Hematopoietic multipotent progenitor cell treated with erythropoietin and hydrocortisone succinate and interleukin-3 and kit ligand, for 15 days (in vitro differentiated cells): Measurements from ENCODE around the gene GFPT2.

Experiments
- DNase-seq: peaks from one replicate; pipeline ENCODE4 v3.0.0-alpha.2; 2015; ENCODE audit warnings: low spot score

GFPT2 gene

GRCh38 chr5:180350711-180351465, 2.2 kb downstream of the GFPT2 start:
- no peak for DNase-seq

DNA sequence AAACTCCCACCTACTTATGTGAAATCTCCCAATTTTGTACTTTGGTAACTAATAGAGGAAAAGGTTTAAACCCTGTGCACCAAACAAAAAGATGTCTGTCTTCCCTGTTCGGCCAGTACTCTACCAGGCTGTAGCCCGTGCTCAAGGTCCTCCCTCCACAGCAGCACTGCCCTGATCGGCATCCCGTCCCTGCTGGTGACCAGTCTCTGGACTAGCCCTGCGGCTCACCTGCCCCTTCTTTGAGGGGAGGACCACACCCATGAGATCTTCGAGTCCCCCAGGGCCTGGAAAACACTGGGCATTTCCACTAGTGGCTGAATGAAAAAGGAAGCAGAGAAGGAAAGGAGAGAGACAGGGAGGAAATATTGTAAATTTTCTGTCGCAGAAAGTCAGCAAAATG, 2.8 kb downstream of the GFPT2 start:
- no peak for DNase-seq

- DNase-seq, result no peak
These were observed 3.7 kb downstream of the GFPT2 start for GRCh38 chr5:180349391-180349790.

- DNase-seq, result no peak
These were observed 4.8 kb downstream of the GFPT2 start for GRCh38 chr5:180348336-180348735.

GRCh38 chr5:180347702-180348101, 5.4 kb downstream of the GFPT2 start:
- DNase-seq, result no peak

DNA sequence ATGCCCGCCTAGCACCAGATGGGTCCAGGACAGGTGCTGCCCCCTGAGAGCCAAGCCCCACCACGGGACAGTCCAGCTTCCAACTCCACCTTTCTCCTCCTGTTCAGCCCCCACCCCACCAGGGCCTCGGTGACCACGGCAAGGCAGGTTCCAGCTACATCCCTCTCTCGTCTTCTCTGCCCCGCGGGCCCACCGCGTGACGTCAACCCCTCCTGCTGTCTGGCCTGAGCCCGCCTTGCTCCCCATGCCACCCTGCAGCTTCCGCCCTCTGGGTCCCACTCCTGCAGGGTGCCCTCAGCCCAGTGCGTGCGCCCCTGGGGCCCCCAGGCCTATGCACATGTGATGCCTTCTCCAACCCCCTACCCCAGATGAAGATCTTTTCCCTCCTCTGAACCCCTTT, 6.8 kb downstream of the GFPT2 start:
- DNase-seq, result no peak

DNA sequence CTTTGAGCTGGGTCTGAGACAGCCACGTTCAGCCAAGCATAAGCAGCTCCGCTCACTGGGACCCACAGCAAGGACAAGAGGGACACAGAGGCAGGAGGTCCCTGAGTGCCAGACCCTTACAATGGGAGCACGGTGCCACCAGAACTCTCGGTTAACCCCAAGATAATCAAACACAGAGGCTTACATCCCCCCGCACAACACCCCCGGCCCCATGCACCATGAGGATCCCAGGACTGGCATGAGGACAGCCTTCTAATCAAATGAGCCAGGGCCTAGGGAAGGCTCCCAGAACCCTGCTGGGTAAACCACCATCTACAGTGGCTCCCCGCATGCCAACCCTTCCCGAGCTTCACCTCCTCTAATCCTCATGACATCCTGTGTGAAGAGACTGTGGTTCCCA, 7.4 kb downstream of the GFPT2 start:
- DNase-seq, result no peak

DNA sequence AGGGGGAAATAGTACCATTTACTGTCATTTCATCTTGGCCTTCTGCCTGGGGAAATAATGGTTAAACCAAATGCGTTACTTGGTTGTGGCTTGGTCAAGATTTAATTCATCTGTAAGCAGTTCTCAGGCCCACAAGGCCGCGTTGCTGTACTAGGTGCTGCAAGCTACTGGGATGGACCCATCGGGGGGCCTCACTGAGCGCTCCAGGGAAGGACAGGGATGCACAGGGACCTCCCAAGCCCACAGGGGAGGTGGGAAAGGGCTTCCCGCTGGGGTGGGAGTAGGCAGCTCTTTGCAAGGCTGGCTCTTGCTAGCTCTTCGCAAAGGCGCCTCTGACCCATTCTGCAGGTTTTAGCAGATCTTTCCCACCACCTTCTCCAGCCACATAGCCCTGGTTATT, 8.0 kb downstream of the GFPT2 start:
- no peak for DNase-seq

DNA sequence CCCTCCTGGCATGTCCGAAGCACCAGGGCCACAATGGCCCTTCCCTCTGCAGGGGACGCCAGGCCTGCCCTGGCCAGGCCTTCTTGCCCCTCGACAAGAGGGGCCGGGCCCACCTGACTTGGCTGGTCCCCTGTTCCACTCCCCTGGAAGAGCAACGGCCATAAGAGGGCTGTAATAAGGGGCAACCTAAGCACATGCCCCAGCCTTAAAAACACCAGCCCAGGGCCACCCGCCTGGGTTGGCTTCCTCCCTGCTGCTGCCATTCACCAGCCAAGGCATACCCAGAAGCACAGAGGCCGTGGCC, 8.5 kb downstream of the GFPT2 start:
- DNase-seq, result no peak

DNA sequence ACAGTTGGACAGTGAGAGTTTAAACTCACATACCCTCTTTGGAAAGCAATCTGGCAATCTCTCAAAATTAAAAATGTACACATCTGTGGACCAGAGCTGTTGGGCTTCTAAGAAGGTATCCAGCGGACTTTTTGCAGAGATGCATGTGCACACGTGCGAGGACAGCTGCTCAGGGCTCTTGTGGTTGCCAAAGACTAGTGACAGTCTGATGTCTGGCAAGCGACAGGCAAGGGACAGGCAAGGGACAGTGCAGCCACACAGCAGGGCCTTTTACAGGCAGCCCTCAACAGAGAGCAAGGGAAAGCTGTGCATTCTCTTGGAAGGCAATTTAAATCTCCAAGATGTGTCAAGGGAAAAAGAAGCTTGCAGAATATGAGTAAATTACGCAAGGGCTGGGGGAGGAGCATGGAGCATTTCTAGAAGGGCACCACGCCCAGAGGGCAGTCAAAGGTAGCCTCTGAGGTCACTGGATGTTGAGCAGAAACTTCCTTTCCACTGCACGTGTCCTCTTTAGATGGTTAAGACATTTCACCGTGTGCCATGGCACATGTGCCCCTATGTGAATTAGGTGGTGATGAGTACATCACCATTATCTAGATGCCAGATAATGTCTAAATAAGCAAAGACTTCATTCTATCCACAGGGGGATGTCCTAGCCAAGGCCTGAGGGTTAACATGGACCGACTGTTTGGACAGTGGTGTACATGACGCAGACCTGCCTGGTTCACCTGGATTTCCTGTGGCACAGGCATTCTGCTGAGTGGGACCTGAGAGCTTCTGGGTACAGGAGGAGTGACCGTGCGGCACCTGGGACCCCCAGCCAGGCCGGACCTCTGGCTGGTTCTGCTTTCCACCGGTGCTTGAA, 9.1 kb downstream of the GFPT2 start:
- no peak for DNase-seq

GRCh38 chr5:180343110-180343830, 9.9 kb downstream of the GFPT2 start:
- no peak for DNase-seq

- no peak for DNase-seq
These were observed 11.5 kb downstream of the GFPT2 start for GRCh38 chr5:180341595-180341994.

DNA sequence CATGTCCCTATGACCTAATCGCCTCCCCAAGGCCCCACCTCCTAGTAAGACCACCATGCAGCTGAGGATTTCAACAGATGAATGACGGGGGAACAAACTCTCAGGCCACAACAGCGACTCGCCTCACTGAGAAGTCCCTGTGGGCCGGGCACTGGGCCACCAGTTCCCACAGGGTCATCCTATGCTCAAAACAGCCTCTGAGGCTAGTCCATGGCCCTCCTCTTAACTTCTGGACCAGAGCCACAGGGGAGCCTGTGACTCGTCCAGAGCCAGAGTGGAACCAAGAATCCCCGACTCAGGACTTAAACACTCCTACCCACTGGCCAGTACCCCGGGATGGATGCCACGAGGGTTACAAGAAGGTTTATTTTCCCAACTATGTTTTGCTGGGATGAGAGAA, 12.3 kb downstream of the GFPT2 start:
- no peak for DNase-seq

DNA sequence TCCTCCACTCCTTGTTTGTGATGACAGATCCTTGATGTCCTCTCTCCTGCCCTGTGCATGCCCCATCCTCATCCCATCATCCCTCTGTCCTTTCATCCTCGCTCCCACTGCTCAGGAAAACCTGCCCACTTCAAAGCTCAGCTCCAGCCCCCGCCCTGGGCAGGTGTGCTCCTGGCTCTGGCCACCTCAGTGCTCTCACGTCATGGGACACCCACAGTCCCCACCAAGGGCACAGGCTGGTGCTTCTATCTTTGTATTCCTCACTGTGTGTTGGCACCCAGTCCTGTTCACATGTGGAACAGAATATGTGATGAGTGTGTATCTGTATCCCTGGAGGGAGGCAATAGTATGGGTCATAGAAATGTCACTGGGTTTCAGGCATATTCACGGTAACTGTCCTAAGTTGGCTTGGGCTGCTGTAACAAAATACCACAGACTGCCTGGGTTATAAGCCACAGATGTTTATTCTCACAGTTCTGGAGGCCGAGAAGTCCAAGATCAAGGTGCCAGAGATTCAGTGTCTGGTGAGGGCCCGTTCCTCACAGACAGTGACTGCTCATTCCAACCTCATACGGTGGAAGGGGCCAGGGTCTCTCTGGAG, 13.5 kb downstream of the GFPT2 start:
- DNase-seq, result no peak

GRCh38 chr5:180338001-180338707, 15.0 kb downstream of the GFPT2 start:
- no peak for DNase-seq

DNA sequence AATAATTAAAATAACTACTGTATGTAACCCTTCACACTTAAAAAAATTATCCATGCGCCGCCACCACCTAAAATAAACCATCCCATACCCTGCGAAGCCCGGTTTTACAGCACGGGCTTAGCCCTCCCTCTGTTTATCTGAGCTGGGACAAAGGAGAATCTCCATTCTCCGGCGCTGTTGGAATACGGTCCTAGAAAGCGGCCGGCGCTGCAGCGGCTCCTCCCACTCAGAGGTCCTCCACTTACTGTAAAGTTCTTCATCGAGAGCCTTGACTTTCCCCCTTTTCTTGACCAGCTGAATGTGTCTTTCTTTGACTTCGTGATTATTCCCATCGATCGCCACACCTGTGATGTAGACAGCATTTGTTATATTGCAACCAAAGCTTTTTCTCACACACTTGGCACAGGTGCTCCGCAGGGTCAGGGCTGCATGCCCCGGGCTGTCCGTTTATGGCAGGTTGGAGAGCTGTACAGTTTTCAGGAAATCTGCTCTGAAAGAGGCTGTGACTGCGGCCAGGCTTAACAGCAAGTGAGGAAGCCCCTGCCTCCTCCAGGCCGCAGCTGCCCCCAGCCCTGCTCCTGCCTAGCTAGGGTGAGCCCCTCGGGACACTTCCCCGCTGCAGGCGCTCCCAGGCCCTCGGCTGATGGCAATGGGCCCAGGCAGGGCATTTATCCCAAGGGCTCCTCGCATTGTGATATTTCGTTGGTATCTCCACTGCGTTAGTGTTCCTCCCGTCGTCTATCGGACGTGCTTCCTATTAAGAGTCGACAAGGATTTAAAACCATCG, 16.7 kb downstream of the GFPT2 start:
- DNase-seq, result no peak

DNA sequence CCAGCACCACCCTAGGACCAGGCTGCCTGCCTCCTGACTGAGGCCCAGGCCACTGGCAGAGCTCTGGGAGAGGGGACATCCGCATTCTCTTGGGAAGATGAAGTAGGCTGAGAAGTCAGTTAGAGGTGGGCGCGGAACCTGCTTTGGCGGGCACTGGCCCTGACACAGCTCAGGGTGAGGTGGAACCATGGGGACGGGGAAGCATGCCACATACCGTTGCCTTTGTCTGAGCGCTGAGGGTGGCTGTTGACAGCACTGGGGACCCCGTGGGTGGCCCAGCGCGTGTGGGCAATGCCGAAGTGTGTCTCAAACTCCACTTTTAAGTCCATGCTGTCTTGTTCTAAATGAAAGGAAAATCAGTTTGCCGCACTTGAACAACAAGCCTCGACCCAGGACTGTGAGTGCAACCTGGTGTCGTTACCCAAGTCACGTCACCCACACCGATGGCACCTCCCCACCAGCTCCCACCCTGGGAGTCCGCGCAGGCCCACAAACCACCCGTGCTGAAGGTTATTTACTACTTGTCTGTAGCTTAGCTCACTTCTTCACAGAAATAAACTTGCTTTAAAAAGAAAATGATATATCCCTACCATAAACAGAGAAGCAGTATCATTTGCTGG, 17.4 kb downstream of the GFPT2 start:
- no peak for DNase-seq

- DNase-seq, result no peak
These were observed 18.2 kb downstream of the GFPT2 start for GRCh38 chr5:180334751-180335613.

DNA sequence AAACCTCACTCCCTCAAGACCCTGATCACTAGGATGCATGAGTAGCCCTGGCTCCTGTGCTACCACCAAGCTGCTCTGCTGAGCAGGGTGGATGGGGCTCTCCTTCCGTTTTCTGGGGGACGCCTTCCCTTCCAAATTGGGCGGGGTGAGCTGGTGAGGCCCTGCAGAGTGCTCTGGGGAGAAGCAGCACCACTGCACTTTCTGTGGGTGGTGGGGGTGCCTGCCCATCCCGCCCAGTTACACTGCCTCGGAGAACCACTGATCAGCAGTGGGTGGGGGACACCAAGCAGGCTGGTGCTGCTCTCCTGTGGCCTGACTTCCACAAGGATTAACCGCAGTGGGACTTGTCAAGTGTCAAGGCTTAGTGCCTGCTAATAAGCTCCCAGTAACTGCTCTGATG, 19.0 kb downstream of the GFPT2 start:
- no peak for DNase-seq

GRCh38 chr5:180333661-180334060, 19.5 kb downstream of the GFPT2 start:
- no peak for DNase-seq
